GM21786 (cell line): ENCODE measurements around the gene IBA57.

Experiments used
- ATAC-seq: cut with Tn5 transposase; IDR thresholded peaks from one replicate; pipeline ENCODE4 v1.9.1; 2021; ENCODE audit not compliant: unreplicated experiment

The IBA57 gene

GRCh38 chr1:228165372-228166169 lies at the start of gene IBA57:
Gene IBA57 (plus strand): TSS chr1:228165804. CDS start chr1:228165817, 13 bp downstream.
- peak; percentile 81 for ATAC-seq

- ATAC-seq, result no peak
Observed at GRCh38 chr1:228117335-228117734, 48.3 kb upstream of the IBA57 start.

GRCh38 chr1:228118040-228118439 lies 47.6 kb upstream of the IBA57 start:
- ATAC-seq, result no peak

- no peak for ATAC-seq
Observed at GRCh38 chr1:228120351-228120750, 45.3 kb upstream of the IBA57 start.

- no peak for ATAC-seq
Observed at GRCh38 chr1:228120857-228121489, 44.6 kb upstream of the IBA57 start.

- ATAC-seq, result no peak
Observed at GRCh38 chr1:228122921-228123441, 42.6 kb upstream of the IBA57 start.

- no peak for ATAC-seq
Observed at GRCh38 chr1:228123505-228123904, 42.1 kb upstream of the IBA57 start.

GRCh38 chr1:228125185-228125584 lies 40.4 kb upstream of the IBA57 start:
- ATAC-seq, result no peak

GRCh38 chr1:228131766-228132165 lies 33.8 kb upstream of the IBA57 start:
- ATAC-seq, result no peak

- no peak for ATAC-seq
Observed at GRCh38 chr1:228134591-228134990, 31.0 kb upstream of the IBA57 start.

- ATAC-seq, result no peak
Observed at GRCh38 chr1:228136901-228137300, 28.7 kb upstream of the IBA57 start.

- no peak for ATAC-seq
Observed at GRCh38 chr1:228139406-228139930, 26.1 kb upstream of the IBA57 start.

- ATAC-seq, result peak; percentile 92
Observed at GRCh38 chr1:228139931-228140723, 25.5 kb upstream of the IBA57 start, which contains the start of gene GUK1. Gene GUK1 (plus strand): TSS chr1:228140279. CDS start chr1:228140303, 24 bp downstream.

GRCh38 chr1:228140724-228141225 lies 24.8 kb upstream of the IBA57 start:
- no peak for ATAC-seq

- no peak for ATAC-seq
Observed at GRCh38 chr1:228141226-228142044, 24.2 kb upstream of the IBA57 start.

- ATAC-seq, result no peak
Observed at GRCh38 chr1:228142155-228142691, 23.4 kb upstream of the IBA57 start.

GRCh38 chr1:228142701-228143136 lies 22.9 kb upstream of the IBA57 start:
- no peak for ATAC-seq

GRCh38 chr1:228143480-228144192 lies 22.0 kb upstream of the IBA57 start:
- no peak for ATAC-seq
